KMS-11 (cell line): Measurements from ENCODE around the gene THAP9.
"Not testable (repeated sequence)": the region's sequence is repeated elsewhere in the genome, so short reads cannot be mapped to it uniquely, and the experiment has no call there.

Experiments used
- H2AFZ ChIP-seq: fragments of 200-600 bp; sonication (generic); 2 replicates; pipeline ENCODE4 v1.6.1; 2016; ENCODE audit warnings: antibody characterized with exemption, mixed run types, low read depth
- H3K27ac ChIP-seq: fragments of 200-600 bp; sonication (generic); 2 replicates; pipeline ENCODE4 v1.6.1; 2016; ENCODE audit warnings: mild to moderate bottlenecking, mixed run types
- H3K27me3 ChIP-seq: fragments of 200-600 bp; sonication (generic); 2 replicates; pipeline ENCODE4 v1.6.1; 2017; ENCODE audit warnings: mild to moderate bottlenecking, low read depth, mixed run types, moderate library complexity; ENCODE audit not compliant: insufficient read depth
- H3K36me3 ChIP-seq: fragments of 200-600 bp; sonication (generic); 2 replicates; pipeline ENCODE4 v1.6.1; 2017; ENCODE audit warnings: mild to moderate bottlenecking, mixed run types; ENCODE audit not compliant: insufficient read depth
- H3K4me1 ChIP-seq: fragments of 200-600 bp; sonication (generic); 2 replicates; pipeline ENCODE4 v1.6.1; 2016; ENCODE audit warnings: mild to moderate bottlenecking, low read depth, mixed run types; ENCODE audit not compliant: poor library complexity, severe bottlenecking
- H3K4me2 ChIP-seq: fragments of 200-600 bp; sonication (generic); 2 replicates; pipeline ENCODE4 v1.7.0; 2016; ENCODE audit warnings: mild to moderate bottlenecking, mixed run types
- H3K4me3 ChIP-seq: fragments of 200-600 bp; sonication (generic); IDR thresholded peaks from 2 replicates; pipeline ENCODE4 v1.6.1; 2017; ENCODE audit warnings: low read depth, low read length, mixed read lengths; ENCODE audit not compliant: insufficient read depth
- H3K79me2 ChIP-seq: fragments of 200-600 bp; sonication (generic); 2 replicates; pipeline ENCODE4 v1.6.1; 2016; ENCODE audit warnings: low read depth, mixed run types; ENCODE audit not compliant: insufficient read depth
- H3K9ac ChIP-seq: fragments of 200-600 bp; sonication (generic); 2 replicates; pipeline ENCODE4 v1.6.1; 2016; ENCODE audit warnings: mild to moderate bottlenecking, mixed run types
- H4K20me1 ChIP-seq: fragments of 200-600 bp; sonication (generic); 2 replicates; pipeline ENCODE4 v1.6.1; 2016; ENCODE audit warnings: mild to moderate bottlenecking, mixed run types; ENCODE audit not compliant: insufficient read depth
- CTCF ChIP-seq: fragments of 200-600 bp; sonication (generic); conservative IDR thresholded peaks from 2 replicates; pipeline ENCODE4 v1.6.1; 2017; ENCODE audit warnings: low read depth, mild to moderate bottlenecking, antibody characterized with exemption, low read length, moderate library complexity, mixed read lengths

Gene THAP9

GRCh38 chr4:82905205-82905604 lies 4.7 kb downstream of the THAP9 start:
- H3K4me1 ChIP-seq: peaks cover 31% of the 10 kb centered on the region
- H2AFZ ChIP-seq: no peak overlapping the region
- peak overlapping the region; percentile 36 for H3K4me2 ChIP-seq
- no peak overlapping the region for H3K9ac ChIP-seq
- H3K4me3 ChIP-seq: no peak overlapping the region
- H3K36me3 ChIP-seq: no peaks in the 10 kb centered on the region
- peaks cover 3% of the 10 kb centered on the region; the same call in 1 of the 2 replicates for H3K27me3 ChIP-seq
- H4K20me1 ChIP-seq: 0 out of 2 replicates have a peak, but pooled peaks cover 7% of the 10 kb centered on the region
- no peak for TF ChIP-seq CTCF
- H3K27ac ChIP-seq: no peak overlapping the region
- H3K79me2 ChIP-seq: peaks cover 6% of the 10 kb centered on the region; the same call in 1 of the 2 replicates

- Histone ChIP-seq H3K27me3 (peaks cover 3% of the 10 kb centered on the region; the same call in 1 of the 2 replicates), H3K27ac (no peak overlapping the region), H3K4me2 (no peak overlapping the region), H3K36me3 (no peaks in the 10 kb centered on the region), H3K4me3 (no peak overlapping the region), H4K20me1 (0 out of 2 replicates have a peak, but pooled peaks cover 7% of the 10 kb centered on the region), H3K4me1 (peaks cover 30% of the 10 kb centered on the region), H2AFZ (no peak overlapping the region), H3K79me2 (peaks cover 6% of the 10 kb centered on the region; the same call in 1 of the 2 replicates), H3K9ac (no peak overlapping the region)
- no peak for TF ChIP-seq CTCF
Observed at GRCh38 chr4:82906469-82906868, 5.9 kb downstream of the THAP9 start.

GRCh38 chr4:82909326-82909725 lies 8.8 kb downstream of the THAP9 start:
- Histone ChIP-seq H2AFZ (no peak overlapping the region), H3K9ac (no peak overlapping the region), H3K36me3 (no peaks in the 10 kb centered on the region), H3K4me1 (peaks cover 21% of the 10 kb centered on the region), H3K4me2 (no peak overlapping the region), H3K4me3 (no peak overlapping the region), H3K79me2 (no peaks in the 10 kb centered on the region), H3K27ac (no peak overlapping the region), H4K20me1 (0 out of 2 replicates have a peak, but pooled peaks cover 7% of the 10 kb centered on the region), H3K27me3 (peaks cover 3% of the 10 kb centered on the region; the same call in 1 of the 2 replicates)
- TF ChIP-seq CTCF: no peak

GRCh38 chr4:82913305-82913704 lies 12.8 kb downstream of the THAP9 start:
- Histone ChIP-seq H3K4me1 (no peaks in the 10 kb centered on the region), H3K27me3 (no peaks in the 10 kb centered on the region), H3K36me3 (no peaks in the 10 kb centered on the region), H3K79me2 (no peaks in the 10 kb centered on the region), H2AFZ (no peak overlapping the region), H3K4me3 (no peak overlapping the region), H3K4me2 (no peak overlapping the region), H4K20me1 (no peaks in the 10 kb centered on the region), H3K9ac (no peak overlapping the region), H3K27ac (no peak overlapping the region)
- TF ChIP-seq CTCF: no peak

GRCh38 chr4:82913968-82914367 lies 13.4 kb downstream of the THAP9 start:
- H3K4me1 ChIP-seq, H3K79me2 ChIP-seq, H3K27ac ChIP-seq, H3K4me3 ChIP-seq, H2AFZ ChIP-seq, H3K36me3 ChIP-seq, H3K9ac ChIP-seq, H4K20me1 ChIP-seq, H3K27me3 ChIP-seq, H3K4me2 ChIP-seq: not testable (repeated sequence)
